ENCODE results near the gene NRF1. TPM values are rescaled to one million over a fixed set of nuclear protein-coding genes. Genes with fewer than 3 reads are reported as not detected.
"Not testable (repeated sequence)": the region's sequence is repeated elsewhere in the genome, so short reads cannot be mapped to it uniquely, and the experiment has no call there.

The NRF1 gene
- total RNA-seq, 2 donors from 2014 or later: 13.4 to 15.7 TPM

DNA sequence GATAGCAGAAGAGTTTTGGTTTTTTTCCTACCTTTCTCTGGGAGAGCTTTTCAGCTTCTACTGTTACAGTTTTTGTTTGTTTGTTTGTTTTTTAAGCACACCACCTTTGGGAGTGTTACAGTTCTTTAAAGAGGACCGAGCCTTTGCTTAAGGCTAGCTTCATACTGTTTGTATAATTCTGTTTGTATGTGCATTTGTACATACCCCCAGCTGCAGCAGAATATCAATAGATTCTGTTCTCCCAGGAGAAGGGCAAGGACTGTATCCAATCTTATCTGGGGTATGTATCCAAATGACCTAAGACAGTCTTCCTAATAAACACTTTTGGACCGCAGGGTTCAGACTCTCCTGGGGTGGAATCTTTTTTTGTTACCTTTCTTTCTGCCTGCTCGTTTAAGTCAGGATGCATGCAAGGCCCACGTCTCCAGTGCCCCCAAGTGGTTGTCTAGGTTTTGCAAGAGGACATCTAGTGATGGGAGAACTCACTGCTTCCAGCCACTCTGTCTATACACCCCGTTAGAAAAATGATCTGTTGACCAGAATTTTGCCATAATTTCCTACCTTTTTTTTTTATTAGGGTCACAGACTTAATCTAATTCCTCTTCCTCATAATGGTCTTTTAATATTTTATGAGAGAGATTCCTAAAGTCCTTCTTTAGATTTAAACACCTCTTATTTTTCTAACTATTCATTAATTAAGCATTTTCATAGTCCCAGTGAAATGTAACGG is 23.9 kb downstream of the NRF1 start:
- Histone ChIP-seq H3K4me3 (no peak overlapping the region), H3K4me1 (no peaks in the 10 kb centered on the region), H3K9me3 (no peaks in the 10 kb centered on the region), H3K36me3 (no peaks in the 10 kb centered on the region), H3K27me3 (no peaks in the 10 kb centered on the region), H3K27ac (no peak overlapping the region), H3K9ac (ENCODE audit: low read depth in 2 of 2, low read length in 2 of 2) (no peak overlapping the region)
- TF ChIP-seq, protein P1, sequence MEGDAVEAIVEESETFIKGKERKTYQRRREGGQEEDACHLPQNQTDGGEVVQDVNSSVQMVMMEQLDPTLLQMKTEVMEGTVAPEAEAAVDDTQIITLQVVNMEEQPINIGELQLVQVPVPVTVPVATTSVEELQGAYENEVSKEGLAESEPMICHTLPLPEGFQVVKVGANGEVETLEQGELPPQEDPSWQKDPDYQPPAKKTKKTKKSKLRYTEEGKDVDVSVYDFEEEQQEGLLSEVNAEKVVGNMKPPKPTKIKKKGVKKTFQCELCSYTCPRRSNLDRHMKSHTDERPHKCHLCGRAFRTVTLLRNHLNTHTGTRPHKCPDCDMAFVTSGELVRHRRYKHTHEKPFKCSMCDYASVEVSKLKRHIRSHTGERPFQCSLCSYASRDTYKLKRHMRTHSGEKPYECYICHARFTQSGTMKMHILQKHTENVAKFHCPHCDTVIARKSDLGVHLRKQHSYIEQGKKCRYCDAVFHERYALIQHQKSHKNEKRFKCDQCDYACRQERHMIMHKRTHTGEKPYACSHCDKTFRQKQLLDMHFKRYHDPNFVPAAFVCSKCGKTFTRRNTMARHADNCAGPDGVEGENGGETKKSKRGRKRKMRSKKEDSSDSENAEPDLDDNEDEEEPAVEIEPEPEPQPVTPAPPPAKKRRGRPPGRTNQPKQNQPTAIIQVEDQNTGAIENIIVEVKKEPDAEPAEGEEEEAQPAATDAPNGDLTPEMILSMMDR (IDR thresholded peaks at IDR 0.05): peak; percentile 69
- intact Hi-C loops (cut with DNase I): loop anchor here (10.0 kb wide), 1 partner anchor 421 kb away; no protein-coding TSS in a partner anchor
- peak; percentile 70 for DNase-seq

DNA sequence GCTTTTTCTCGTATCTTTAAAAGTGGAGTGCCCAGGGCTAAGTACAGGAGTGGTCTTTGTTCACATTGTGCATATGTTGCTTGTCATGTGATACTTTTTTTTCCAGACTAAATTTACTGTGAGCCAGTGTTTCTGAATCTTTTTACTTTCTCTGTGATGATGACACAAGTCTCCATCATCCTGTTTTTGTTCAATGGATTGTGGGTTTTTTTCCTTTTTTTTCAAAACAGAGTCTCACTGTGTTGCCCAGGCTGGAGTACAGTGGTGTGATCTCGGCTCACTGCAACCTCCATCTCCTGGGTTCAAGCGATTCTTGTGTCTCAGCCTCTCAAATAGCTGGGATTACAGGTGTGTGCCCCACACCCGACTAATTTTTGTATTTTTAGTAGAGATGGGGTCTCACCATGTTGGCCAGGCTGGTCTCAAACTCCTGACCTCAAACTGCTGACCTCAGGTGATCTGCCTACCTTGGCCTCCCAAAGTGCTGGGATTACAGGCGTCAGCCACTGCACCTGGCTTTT is 24.6 kb downstream of the NRF1 start:
- H3K9me3 ChIP-seq; H3K27ac ChIP-seq; H3K27me3 ChIP-seq; H3K9ac ChIP-seq (ENCODE audit: low read depth in 2 of 2, low read length in 2 of 2); DNase-seq; H3K4me1 ChIP-seq; H3K4me3 ChIP-seq; H3K36me3 ChIP-seq: not testable (repeated sequence)
- intact Hi-C loops (cut with DNase I): loop anchor here (10.0 kb wide), 1 partner anchor 421 kb away; no protein-coding TSS in a partner anchor

DNA sequence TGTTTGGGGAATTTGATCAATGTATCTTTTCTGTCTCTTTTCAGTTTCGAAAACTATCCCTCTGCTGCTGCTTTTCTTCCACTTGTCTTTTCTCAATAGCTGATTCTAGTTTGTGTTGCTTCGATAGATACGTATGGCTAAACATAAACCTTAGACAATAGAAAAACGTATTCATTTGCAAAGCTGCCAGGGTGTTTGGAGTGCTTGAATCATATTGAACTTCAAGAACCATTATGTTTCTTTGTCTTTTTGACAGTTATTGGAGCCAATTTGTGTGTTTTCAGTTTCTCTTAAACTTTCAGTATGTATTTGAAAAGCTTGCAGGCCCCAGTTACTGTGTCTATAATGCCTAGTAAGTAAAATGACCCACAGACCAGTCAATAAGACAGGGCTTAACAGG is 25.1 kb downstream of the NRF1 start:
- intact Hi-C loops (cut with DNase I): loop anchor here (10.0 kb wide), 1 partner anchor 422 kb away; no protein-coding TSS in a partner anchor

DNA sequence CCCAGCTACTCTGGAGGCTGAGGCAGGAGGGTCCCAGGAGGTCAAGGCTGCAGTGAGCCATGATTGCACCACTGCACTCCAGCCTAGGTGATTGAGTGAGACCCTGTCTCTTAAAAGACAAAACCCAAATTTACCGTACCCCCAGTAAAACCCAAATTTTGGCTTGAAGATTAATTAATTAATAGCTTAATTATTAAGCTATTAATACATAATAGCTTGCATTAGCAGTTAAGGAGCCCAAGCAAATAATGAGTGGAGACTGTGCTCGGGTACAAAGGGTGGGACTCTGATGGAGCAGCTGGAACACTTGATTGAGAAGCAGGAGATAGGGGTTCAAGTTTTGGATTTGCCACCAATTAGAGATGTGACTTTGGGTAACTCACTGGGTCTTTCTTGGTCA is 28.9 kb downstream of the NRF1 start:
- Histone ChIP-seq H3K9ac (ENCODE audit: low read depth in 2 of 2, low read length in 2 of 2) (no peak overlapping the region), H3K36me3 (no peaks in the 10 kb centered on the region), H3K4me3 (no peak overlapping the region), H3K27me3 (no peaks in the 10 kb centered on the region), H3K27ac (no peak overlapping the region), H3K4me1 (no peaks in the 10 kb centered on the region), H3K9me3 (no peaks in the 10 kb centered on the region)
- no peak for DNase-seq
- intact Hi-C loops (cut with DNase I): no loop called here
- TF ChIP-seq, protein P1 (IDR thresholded peaks at IDR 0.05): no peak

More for the DNA sequence above, 25.1 kb downstream of the NRF1 start:
- Histone ChIP-seq H3K9me3 (no peaks in the 10 kb centered on the region), H3K27me3 (no peaks in the 10 kb centered on the region), H3K4me3 (no peak overlapping the region), H3K36me3 (no peaks in the 10 kb centered on the region), H3K4me1 (no peaks in the 10 kb centered on the region), H3K27ac (no peak overlapping the region), H3K9ac (ENCODE audit: low read depth in 2 of 2, low read length in 2 of 2) (no peak overlapping the region)
- no peak for DNase-seq
- TF ChIP-seq, protein P1 (IDR thresholded peaks at IDR 0.05): no peak

DNA sequence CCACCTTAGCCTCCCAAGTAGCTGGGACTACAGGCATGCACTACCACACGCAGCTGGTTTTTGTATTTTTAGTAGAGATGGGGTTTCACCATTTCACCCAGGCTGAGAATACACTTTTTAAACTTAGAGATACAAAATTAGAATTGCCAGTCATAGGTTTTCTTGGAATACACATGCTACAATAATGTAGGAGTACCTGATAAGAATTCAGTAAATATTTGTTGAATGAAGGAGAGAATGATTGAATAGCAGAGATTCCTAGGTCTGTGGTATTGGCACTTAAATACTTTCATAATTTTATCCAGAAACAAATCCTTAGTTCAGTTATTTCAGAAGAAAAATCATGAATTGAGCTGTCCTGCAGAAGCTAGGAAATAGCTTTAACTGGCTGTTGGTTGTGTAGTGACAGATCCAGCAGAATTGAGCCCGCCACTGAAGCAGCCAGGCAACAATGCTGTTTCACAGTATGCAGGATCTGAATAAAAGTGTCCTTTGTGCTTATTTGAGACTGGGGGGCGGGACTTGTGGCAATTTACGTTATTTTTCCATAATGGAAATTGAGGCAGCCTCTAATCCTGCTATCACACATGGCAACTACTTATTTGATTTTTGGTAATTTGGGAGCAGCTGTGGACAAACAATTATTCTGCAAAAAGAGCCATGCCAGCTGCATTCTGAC is 31.5 kb downstream of the NRF1 start:
- no peaks in the 10 kb centered on the region for H3K9me3 ChIP-seq
- no peaks in the 10 kb centered on the region for H3K36me3 ChIP-seq
- no peak overlapping the region for H3K4me3 ChIP-seq
- DNase-seq: no peak
- intact Hi-C loops (cut with DNase I): no loop called here
- H3K27me3 ChIP-seq: no peaks in the 10 kb centered on the region
- TF ChIP-seq, protein P1 (IDR thresholded peaks at IDR 0.05): no peak
- no peak overlapping the region for H3K9ac ChIP-seq (ENCODE audit: low read depth in 2 of 2, low read length in 2 of 2)
- H3K27ac ChIP-seq: no peak overlapping the region
- H3K4me1 ChIP-seq: no peaks in the 10 kb centered on the region

All from colonic mucosa (tissue), 4 donors.